HG03520 (cell line): ENCODE results near the gene PCDHAC2.

Experiments used
- ATAC-seq: cut with Tn5 transposase; IDR thresholded peaks from one replicate; pipeline ENCODE4 v1.9.1; 2021; ENCODE audit warnings: mild to moderate bottlenecking, moderate library complexity; ENCODE audit not compliant: unreplicated experiment

Gene PCDHAC2

DNA sequence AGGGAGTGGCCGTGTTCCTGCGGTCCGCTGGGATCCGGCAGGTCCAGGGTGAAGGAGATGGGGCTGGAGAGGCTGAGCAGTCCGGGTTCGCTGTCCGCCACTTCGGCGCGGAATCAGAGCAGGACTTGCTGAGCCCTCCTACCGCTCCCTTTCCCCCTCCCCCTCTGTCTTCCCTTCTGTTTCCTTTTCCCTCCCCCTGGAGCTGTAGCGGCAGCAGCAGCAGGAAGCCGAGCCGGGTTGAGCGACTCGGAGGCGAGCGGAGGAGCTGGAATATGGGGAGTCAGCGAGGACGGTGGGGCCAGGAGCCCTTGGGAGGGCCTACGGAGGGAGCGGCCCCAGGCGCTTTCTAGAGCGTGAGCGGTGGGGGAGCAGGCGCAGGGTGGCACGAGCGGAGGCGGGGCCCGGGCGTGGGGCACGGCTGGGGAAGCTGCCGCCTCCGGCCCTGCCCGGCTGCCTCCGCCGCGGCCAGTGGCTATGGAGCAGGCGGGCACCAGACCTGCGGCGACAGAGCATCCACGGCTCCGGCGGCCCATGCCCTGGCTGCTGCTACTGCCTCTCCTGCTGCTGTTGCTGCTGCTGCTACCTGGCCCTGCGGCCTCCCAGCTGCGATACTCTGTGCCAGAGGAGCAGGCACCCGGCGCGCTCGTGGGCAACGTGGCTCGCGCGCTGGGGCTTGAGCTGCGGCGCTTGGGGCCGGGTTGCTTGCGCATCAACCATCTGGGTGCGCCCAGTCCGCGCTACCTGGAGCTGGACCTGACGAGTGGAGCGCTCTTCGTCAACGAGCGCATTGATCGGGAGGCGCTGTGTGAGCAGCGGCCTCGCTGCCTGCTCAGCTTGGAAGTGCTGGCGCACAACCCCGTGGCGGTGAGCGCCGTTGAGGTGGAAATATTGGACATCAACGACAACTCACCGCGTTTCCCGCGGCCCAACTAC lies at the start of gene PCDHAC2:
Gene PCDHAC2, plus strand, starts transcription at position 184 of the 933 bp plus-strand sequence. Its CDS starts 291 bp downstream, at position 475.
- no peak for ATAC-seq

DNA sequence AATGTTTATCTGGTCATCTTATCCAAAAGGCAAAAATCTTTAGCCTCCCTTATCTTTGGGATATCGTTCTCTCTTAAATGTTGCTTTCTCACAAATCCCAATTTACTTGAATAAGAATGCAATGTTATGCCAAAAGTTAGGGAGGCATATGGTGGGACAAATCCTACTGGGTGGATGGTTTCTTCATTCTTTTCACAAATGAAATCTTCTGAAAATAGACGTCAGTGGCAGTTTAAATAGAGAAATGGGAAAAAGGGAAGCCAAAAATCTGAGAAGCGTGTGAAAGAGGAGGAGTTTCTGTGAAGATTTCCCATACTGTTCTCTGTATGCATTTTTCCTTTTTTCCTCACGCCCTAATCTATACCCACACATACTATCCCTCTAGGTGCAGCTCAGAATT lies 42.7 kb upstream of the PCDHAC2 start:
- no peak for ATAC-seq

DNA sequence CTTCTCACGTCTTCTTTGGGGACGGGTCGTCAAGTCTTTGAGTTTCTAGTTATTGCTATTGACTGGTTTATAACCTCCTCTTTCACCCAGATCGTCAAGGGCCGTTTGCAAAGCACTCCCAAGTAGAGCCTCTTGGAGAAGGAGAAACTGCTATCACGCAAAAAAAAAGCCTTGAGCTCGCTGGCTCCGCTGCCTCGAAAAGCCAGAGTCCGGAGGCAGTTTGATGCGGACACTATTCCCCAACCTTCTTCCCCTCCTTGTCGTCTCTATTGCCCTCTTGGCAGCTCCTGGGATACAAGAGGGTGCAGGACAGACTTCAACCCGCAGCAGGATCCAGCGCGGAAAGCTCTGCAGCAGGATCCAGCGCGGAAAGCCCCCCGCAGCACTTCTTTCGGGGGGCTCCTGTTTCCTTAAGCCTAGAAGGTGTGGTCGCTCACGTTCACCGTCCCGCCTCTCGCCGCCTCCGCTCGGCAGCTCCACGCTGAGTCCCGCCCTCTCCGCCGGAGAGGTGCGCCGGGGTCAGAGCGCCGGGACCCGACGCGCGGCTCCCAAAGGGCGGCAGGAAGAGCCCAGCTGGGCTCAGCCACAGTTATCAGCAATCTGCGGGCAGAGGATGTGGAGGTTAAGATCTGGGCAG lies 40.4 kb upstream of the PCDHAC2 start, which contains the start of gene PCDHAC1:
Gene PCDHAC1, plus strand, starts transcription at position 494 of the 637 bp plus-strand sequence. CDS start 594 bp downstream, outside the sequence.
- no peak for ATAC-seq

DNA sequence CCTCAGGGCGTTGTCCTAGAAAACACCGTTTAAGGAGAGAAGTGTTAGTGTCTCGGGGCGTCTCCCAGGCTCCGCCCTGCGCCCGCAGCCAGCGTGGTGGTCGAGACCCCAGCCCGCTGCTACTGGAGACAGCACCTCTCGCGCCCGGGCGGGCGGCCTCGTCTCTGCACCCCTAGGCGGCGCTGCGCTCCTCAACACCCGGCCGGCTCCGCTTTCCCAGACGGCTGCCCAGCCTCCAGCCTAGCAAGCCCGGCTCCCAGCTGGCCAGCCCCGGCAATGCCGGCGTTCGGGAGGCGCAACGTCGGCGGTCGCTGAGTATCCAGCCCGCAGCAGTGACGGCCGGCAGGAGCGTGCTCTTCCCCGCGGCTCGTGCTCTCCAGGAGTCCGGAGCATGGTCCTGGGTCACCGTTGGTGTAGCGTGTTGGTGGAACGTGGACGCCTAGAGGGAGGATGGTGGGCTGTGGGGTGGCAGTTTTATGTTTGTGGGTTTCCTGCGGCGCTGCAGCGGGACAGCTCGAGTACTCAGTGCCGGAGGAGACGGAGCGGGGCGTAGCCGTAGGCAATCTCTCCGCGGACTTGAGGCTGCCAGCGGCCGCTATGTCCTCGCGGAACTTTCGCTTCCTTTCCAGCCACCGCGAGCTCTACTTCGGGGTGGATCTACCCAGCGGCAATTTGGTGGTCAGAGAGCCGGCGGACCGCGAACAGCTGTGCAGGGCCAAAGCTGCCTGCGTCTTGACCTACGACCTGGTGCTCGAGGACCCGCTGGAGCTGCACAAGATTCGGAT lies 39.6 kb upstream of the PCDHAC2 start:
- no peak for ATAC-seq

- no peak for ATAC-seq
These were observed 39.1 kb upstream of the PCDHAC2 start for GRCh38 chr5:140927228-140927573.

DNA sequence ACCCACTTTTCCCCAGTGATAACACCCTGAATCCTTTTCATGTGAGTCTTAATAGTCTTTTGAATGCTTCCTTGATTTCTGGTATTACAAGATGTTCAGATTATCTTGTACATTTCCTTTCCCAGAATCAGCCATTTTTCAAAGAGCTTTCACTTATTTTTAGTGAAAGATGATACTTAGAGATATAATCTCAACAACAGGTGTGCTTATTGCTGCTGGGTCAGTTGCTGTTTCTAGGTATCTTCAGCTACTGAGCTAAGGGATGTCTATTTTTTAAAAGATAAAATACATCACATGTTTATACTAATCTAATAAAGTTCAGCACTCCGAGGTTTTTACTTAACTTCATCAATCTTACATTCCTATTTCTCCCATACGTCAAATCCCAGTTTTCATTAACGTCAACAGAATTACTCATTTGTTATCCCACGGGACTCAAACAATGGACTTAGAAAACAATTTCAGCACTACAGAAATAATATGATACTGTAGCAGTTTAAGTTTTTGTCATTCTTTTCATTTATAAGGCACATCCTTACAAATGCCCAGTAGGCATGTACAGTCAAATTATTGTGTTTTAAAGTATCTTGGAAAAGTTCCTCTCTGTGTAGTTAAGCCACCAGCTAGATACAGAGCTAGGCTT lies 31.2 kb upstream of the PCDHAC2 start:
- ATAC-seq: no peak

DNA sequence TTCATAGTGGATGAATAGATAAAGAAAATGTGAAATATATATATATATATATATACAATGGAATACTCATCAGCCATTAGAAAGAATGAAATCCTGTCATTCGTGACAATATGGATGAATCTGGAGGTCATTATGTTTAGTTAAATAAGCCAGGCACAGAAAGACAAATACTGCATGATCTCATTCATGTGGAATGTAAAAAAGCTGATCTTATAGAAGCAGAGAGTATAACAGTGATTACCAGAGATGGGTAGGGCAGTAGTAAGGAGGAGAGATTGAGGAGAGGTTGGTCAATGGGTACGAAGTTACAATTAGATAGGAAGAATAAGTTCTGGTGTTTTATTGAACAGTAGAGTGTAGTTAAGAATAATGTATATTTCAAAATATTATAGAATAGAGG lies 19.7 kb upstream of the PCDHAC2 start:
- ATAC-seq: no peak

DNA sequence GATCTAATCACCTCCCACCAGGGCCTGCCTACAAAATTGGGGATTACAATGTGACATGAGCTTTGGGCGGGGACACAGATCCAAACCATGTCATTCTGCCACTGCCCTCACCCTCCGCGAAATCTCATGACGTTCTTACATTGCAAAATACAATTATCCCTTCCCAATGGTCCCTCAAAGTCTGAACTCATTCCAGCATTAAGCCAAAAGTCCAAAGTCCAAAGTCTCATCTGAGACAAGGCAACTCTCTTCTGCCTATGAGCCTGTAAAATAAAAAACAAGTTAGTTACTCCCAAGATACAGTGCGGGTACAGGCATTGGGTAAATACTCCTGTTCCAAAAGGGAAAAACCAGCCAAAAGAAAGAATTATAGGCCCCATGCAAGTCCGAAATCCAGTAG lies 14.6 kb upstream of the PCDHAC2 start:
- no peak for ATAC-seq

- ATAC-seq: no peak
These were observed 13.0 kb upstream of the PCDHAC2 start for GRCh38 chr5:140953234-140953633.

- no peak for ATAC-seq
These were observed 4.1 kb upstream of the PCDHAC2 start for GRCh38 chr5:140962190-140962589.

DNA sequence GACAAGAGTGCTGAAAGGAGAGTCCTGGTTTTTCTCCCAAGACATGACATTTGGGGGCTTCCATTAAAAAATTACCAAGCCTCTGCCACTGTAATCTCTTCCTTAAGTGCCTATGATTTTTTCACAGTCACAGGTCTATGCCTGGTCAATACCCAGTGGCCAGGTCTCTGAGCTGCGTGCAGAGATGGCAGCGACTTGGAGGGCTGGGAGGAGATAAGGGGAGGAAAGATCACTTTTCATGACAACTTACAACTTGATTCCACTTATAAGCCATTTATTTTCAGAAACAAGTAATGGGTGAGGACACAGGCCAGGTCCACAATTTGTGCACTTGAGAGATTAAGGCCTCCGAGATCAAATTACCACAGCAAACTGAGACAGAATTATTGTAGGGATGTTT lies 1.9 kb upstream of the PCDHAC2 start:
- no peak for ATAC-seq

GRCh38 chr5:140965905-140966292 lies 377 bp upstream of the PCDHAC2 start:
- no peak for ATAC-seq

GRCh38 chr5:140967226-140967893 lies 1.1 kb downstream of the PCDHAC2 start:
- ATAC-seq: no peak

DNA sequence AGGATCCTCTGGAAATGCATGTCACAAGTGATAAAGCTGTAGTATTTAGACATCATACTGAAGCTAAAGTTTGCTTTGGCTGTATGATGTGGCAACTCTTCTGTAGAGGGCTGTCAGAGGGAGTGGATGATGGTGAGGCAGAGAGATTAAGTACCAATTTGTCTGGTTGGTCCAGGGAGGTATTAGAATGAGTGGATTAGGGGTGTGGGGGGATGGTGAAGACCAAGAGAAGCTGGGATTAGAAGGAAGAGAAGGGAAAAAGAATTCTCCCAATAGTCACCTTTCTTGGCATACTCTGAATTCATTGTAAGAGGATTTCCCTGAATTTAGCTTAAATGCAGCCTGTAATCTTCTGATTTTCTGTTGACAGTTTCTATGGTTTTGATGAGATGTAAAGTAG lies 3.6 kb downstream of the PCDHAC2 start:
- ATAC-seq: no peak

GRCh38 chr5:140973550-140973949 lies 7.3 kb downstream of the PCDHAC2 start:
- ATAC-seq: no peak

DNA sequence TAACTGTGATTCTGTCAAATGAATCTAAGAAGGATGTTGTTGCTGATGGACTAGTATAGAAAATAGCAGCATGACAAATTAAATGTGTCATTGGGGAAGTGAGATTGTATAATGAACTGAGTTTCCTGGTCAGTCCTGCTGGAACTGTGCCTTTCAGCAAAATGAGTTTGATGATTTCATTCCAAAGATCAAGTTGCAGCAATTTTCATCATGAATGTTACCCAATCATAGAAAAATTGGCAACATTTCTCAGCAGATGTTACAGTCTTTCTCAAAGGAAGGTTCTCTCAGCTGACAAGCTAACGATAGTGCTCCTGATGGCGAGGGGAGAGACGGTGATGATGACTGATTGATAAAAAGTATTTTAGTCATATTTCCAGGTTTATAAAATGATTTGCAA lies 10.7 kb downstream of the PCDHAC2 start:
- ATAC-seq: no peak

DNA sequence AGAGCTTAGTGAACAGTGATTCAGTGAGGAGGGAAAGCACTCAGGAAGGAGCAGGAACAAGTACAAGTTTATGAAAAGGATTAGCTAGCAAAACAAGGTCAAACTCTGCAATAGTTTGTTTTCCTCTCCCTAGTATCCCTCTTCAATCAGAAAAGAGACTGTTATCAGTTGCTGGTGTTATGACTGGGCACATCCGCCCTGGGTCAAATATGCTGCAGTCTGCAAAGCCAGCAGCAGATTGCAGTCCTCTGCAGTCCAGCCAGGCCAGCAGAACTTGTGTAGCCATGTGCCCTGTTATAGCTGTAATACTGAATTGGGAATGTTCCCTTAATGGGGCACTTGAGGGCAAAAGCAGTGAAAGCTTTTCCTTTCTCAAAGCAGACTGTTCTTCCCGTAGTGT lies 12.0 kb downstream of the PCDHAC2 start:
- no peak for ATAC-seq

- ATAC-seq: no peak
These were observed 12.7 kb downstream of the PCDHAC2 start for GRCh38 chr5:140978983-140979382.

GRCh38 chr5:140982083-140982716 lies 15.9 kb downstream of the PCDHAC2 start:
- ATAC-seq: no peak

- no peak for ATAC-seq
These were observed 19.8 kb downstream of the PCDHAC2 start for GRCh38 chr5:140986117-140986521.
